ENCODE data around the gene EPOP.

EPOP gene

DNA sequence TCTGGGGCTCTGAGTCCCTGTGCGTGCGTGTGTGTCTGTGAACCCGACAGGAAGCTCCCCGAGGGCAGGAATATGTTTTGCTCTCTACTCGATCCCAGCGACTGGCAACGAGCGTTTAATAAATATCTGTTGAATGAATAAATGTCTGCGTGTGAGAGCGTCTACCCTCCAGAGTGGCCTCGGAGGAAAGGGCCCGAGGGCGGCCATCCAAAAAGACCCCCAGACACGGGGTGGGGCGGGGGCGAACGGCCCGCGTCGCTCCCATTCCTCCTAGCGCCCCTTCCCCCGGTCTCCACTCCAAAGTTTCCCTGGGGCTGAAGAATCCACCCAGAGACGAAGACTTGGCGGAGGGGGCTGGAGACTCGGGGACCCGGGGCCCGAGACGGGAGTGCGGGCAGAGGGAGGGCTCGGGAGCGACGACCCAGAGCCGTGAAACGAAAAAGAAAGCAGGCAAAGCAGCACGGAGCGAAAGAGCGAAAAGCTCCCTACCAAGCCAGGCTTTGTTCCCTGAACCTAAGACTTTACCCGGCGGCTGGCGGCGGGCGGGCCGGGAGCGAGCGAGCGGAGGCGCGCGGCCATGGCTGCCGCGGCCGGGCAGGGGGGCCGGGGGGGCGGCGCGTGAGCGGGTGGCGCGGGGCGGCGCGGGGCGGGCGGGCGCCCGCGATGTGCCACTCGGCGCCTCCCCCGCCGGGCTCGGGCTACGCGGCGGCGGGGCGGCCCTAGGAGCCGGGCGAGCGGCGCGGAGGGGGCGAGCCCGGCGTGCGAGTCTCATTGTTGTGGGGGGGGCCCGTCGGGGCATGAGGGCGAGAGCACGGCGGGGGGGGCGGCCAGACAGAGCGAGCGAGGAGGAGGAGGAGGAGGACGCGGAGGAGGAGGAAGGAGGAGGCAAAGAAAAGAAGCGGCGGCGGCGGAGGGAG, 30.1 kb upstream of the EPOP start, which contains the start of gene MLLT6:
TSS of gene MLLT6 (plus strand) at position 668 of the 917 bp plus-strand sequence. CDS start 360 bp downstream, outside the sequence.
- peak within 1 kb of the TSS; percentile 91 for H3K4me3 ChIP-seq (ENCODE audit: low read length)
- H3K27me3 ChIP-seq (replicated peaks; ENCODE audit: control insufficient read depth, insufficient read depth, low read length) = no peaks in the 10 kb centered on the region
- H3K4me1 ChIP-seq (ENCODE audit: control insufficient read depth, insufficient read depth, low read length) = peaks cover 34% of the 10 kb centered on the region
- peaks cover 13% of the 10 kb centered on the region for H3K36me3 ChIP-seq (ENCODE audit: control insufficient read depth, insufficient read depth, low read length, severe bottlenecking)
- DNase-seq (ENCODE audit: low read depth) = peak; percentile 90
- H3K9ac ChIP-seq (ENCODE audit: low read length) = peak within 1 kb of the TSS; percentile 96
- no peaks in the 10 kb centered on the region for H3K9me3 ChIP-seq (ENCODE audit: control insufficient read depth, low read length)

DNA sequence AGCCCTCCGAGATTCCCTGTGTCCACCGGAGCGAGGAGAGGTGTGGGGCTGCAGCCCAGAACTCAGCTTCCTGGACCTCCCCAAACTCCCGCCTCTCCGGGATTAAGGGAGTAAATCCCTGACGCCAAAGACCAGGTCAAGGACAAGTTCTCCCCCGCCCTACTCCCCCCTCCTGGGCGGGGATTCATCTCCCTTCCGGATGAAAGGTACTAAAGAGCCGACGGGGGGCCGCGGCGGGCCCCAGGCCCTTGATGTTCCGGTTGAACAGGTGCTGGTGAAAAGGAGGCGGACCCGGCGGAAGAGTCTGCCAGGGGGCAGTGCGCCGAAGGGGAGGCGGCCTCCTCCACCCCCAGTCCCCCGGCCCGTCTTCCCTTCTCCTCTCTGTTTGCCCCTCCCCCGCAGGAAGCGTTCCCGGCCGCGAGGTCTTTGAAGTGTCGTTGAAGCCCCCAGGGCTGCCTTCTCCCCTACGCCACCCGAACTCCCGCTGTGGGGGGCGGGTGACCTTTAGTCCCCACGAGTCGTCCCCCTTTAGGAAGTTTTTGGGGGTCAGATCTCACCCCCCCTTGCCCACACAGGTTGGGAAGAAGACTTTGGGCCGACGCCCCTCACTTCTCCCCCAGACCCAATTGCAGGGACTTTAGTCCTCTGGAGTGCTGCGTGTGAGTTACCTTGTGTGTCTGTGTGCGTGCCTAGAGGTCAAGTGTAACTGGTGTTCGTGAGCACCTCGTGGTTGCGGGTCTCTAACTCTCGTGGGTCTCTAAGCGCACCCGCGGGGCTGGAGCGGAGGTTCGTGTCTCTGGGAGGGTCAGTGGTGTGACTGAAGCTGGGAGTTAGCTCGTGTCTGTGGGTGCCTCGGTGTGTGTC, 29.2 kb upstream of the EPOP start:
- H3K9ac ChIP-seq (ENCODE audit: low read length) = peak overlapping the region; percentile 96
- peaks cover 34% of the 10 kb centered on the region for H3K4me1 ChIP-seq (ENCODE audit: control insufficient read depth, insufficient read depth, low read length)
- peak; percentile 48 for DNase-seq (ENCODE audit: low read depth)
- peak overlapping the region; percentile 91 for H3K4me3 ChIP-seq (ENCODE audit: low read length)
- H3K36me3 ChIP-seq (ENCODE audit: control insufficient read depth, insufficient read depth, low read length, severe bottlenecking) = peaks cover 6% of the 10 kb centered on the region
- H3K27me3 ChIP-seq (replicated peaks; ENCODE audit: control insufficient read depth, insufficient read depth, low read length) = no peaks in the 10 kb centered on the region
- no peaks in the 10 kb centered on the region for H3K9me3 ChIP-seq (ENCODE audit: control insufficient read depth, low read length)

DNA sequence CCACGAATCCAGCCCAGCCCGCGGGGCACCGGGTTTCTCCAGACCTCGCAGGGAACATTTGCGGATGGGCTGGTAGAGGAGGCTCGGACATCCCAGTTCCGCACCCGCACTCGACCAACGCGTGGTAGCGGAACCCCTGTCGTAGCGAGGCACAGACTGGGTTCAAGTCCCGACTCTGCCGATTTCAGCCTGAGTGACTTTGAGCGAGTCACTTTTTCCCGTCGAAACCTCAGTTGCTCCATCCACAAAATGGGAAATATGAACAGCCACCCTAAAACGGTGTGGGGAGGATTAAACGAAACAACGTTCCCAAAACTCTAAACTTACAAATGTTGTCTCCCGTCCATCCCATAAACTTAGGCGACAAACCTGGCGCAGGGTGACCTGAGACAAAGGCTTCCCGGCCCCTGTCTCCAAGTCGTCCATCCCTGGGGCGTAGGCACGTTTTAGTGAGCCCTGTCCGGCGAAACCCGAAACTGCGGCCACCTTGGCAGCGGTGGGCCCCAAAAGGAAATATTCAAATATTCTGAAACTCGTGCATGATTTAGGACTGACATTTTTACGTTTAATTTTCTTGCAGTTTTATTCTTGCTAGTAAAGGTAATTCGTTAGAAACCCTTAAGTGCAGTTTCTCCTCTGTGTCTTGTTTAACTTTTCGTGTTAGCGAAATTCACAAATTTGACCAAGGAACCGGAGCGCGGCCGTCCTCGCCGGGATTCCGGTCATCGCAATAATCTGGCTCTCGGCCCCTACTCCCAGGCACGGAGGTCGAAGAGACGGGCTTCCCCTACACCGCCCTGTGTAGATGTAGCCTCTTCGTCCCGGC, 28.4 kb upstream of the EPOP start:
- H3K9me3 ChIP-seq (ENCODE audit: control insufficient read depth, low read length) = no peaks in the 10 kb centered on the region
- H3K4me1 ChIP-seq (ENCODE audit: control insufficient read depth, insufficient read depth, low read length) = peaks cover 34% of the 10 kb centered on the region
- DNase-seq (ENCODE audit: low read depth) = no peak
- peak overlapping the region; percentile 96 for H3K9ac ChIP-seq (ENCODE audit: low read length)
- peak overlapping the region; percentile 91 for H3K4me3 ChIP-seq (ENCODE audit: low read length)
- no peaks in the 10 kb centered on the region for H3K27me3 ChIP-seq (replicated peaks; ENCODE audit: control insufficient read depth, insufficient read depth, low read length)
- H3K36me3 ChIP-seq (ENCODE audit: control insufficient read depth, insufficient read depth, low read length, severe bottlenecking) = peaks cover 6% of the 10 kb centered on the region

DNA sequence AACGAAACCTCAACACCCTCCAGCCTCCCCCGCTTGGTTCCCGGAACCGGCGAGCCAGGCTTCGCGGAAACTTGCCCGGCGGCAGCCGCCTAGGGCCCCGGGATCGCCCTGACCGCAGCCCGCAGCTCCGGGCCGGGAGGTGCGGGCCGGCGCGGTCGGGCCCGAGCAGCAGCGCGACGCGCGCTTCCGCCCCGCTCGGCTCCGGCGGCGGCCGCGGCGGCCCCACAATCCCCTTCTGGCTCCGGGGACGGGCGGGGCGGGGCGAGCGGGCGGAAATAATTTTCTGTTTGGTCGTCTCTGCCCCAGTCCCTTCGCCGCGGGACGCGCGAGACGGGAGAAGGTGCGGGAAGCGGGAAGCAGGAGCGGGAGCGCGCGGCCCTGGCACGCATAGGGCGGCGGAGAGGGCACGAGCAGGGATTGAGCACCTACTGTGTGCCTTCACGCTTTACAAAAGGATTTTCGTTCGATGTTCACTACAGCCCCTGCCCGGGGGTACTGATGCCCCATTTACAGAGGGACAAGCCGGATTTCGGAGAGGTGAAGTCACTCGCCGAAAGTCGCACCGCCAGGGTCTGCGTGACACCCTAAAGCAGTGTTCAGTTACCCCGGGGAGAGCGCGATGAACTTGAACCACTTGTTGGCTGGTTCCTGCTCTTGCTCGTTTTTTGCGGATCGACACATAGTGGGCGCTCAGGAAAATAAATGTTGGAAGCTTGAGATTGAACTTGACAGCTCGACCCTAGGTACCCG, 27.6 kb upstream of the EPOP start:
- peak overlapping the region; percentile 96 for H3K9ac ChIP-seq (ENCODE audit: low read length)
- peaks cover 34% of the 10 kb centered on the region for H3K4me1 ChIP-seq (ENCODE audit: control insufficient read depth, insufficient read depth, low read length)
- peak; percentile 97 for DNase-seq (ENCODE audit: low read depth)
- no peaks in the 10 kb centered on the region for H3K36me3 ChIP-seq (ENCODE audit: control insufficient read depth, insufficient read depth, low read length, severe bottlenecking)
- no peaks in the 10 kb centered on the region for H3K9me3 ChIP-seq (ENCODE audit: control insufficient read depth, low read length)
- H3K4me3 ChIP-seq (ENCODE audit: low read length) = peak overlapping the region; percentile 91
- no peaks in the 10 kb centered on the region for H3K27me3 ChIP-seq (replicated peaks; ENCODE audit: control insufficient read depth, insufficient read depth, low read length)

DNA sequence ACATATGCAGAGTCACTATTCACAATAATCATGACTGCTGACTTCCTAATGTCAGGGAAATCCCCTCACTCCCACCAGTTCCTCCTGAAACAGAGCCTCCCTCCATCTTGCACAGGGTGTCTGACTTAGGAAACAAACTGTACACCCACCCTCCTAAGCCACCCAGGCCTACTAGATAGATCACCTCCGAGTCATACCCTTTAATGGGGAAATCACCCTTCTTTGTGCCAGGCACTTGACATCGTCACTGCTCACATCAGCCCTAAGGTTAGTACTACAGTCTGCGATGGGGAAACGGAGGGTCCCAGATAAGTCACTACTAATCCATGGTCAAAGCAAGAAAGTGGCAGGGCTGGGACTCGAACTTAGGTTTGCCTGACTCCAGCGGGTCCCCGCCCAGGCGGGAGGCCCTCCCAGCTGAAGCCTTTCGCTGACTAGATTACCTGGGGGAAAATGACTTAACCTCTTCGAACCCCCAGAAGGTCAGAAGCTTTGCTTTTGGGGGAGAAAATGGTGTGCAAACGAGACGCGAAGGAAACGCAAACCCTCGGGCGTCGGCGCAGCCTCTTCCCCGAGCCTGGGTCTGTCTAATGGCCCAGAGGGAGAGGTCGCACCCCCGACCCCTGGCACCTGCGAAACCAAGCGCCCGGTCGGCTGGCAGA, 26.9 kb upstream of the EPOP start:
- no peaks in the 10 kb centered on the region for H3K27me3 ChIP-seq (replicated peaks; ENCODE audit: control insufficient read depth, insufficient read depth, low read length)
- no peaks in the 10 kb centered on the region for H3K9me3 ChIP-seq (ENCODE audit: control insufficient read depth, low read length)
- H3K4me3 ChIP-seq (ENCODE audit: low read length) = peak overlapping the region; percentile 91
- DNase-seq (ENCODE audit: low read depth) = peak; percentile 59
- peaks cover 32% of the 10 kb centered on the region for H3K4me1 ChIP-seq (ENCODE audit: control insufficient read depth, insufficient read depth, low read length)
- peak overlapping the region; percentile 96 for H3K9ac ChIP-seq (ENCODE audit: low read length)
- no peaks in the 10 kb centered on the region for H3K36me3 ChIP-seq (ENCODE audit: control insufficient read depth, insufficient read depth, low read length, severe bottlenecking)

DNA sequence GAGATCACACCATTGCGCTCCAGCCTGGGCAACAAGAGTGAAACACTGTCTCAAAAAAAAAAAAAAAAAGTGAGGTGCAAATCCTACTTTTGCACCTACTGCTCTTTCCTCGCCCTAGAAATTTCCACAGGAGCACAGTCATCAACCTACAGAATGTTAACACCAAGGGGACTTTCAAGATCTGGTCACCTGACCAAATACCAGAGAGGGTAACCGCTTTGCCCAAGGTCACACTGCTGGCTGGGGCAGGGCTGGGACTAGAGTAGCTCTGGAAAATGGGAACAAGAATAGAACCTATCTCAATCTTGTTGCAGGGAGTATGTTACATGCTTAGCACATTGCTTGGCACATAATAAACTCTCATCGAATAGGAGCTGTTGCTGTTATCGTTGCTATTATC, 24.0 kb upstream of the EPOP start:
- no peaks in the 10 kb centered on the region for H3K9me3 ChIP-seq (ENCODE audit: control insufficient read depth, low read length)
- no peak overlapping the region for H3K4me3 ChIP-seq (ENCODE audit: low read length)
- no peak for DNase-seq (ENCODE audit: low read depth)
- peaks cover 27% of the 10 kb centered on the region for H3K4me1 ChIP-seq (ENCODE audit: control insufficient read depth, insufficient read depth, low read length)
- H3K36me3 ChIP-seq (ENCODE audit: control insufficient read depth, insufficient read depth, low read length, severe bottlenecking) = no peaks in the 10 kb centered on the region
- no peaks in the 10 kb centered on the region for H3K27me3 ChIP-seq (replicated peaks; ENCODE audit: control insufficient read depth, insufficient read depth, low read length)
- no peak overlapping the region for H3K9ac ChIP-seq (ENCODE audit: low read length)

DNA sequence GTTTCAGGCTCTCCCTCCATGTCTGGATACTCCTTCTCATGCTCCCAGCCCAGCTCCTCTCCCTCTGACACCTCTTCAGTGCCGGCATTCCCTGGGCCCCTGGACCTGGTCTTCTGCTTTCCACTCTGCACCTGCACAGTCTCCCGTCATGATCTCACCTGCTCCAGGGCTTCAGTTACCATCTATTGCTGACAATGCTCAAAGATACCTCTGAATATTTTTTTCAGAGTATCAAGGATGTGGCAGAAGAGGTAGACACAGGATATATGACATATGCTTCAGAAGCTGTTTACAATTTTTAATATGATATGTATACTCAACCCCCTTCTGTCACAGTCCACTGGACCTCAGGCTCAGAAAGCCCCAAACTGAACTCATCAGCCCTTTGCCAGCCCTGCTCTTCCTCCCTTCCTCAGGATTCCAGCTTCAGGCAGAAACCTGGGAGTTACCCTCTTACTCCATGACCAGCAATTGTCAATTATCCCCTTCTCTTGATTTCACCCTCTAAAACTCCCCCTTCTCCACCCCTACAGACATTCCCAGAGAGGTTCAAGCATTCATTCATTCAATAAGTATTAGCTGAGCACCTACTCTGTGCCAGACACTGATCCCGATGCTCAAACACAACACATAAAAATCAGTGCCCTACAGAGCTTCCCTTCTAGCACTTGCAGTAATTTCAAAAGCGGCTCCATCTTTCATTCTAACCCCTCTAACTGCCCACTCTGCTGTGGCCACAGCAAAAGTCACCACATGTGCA, 22.5 kb upstream of the EPOP start:
- Histone ChIP-seq H3K9ac (ENCODE audit: low read length) (no peak overlapping the region), H3K36me3 (ENCODE audit: control insufficient read depth, insufficient read depth, low read length, severe bottlenecking) (no peaks in the 10 kb centered on the region), H3K9me3 (ENCODE audit: control insufficient read depth, low read length) (no peaks in the 10 kb centered on the region), H3K4me3 (ENCODE audit: low read length) (no peak overlapping the region), H3K27me3 (replicated peaks; ENCODE audit: control insufficient read depth, insufficient read depth, low read length) (no peaks in the 10 kb centered on the region), H3K4me1 (ENCODE audit: control insufficient read depth, insufficient read depth, low read length) (peaks cover 19% of the 10 kb centered on the region)
- DNase-seq (ENCODE audit: low read depth) = no peak

DNA sequence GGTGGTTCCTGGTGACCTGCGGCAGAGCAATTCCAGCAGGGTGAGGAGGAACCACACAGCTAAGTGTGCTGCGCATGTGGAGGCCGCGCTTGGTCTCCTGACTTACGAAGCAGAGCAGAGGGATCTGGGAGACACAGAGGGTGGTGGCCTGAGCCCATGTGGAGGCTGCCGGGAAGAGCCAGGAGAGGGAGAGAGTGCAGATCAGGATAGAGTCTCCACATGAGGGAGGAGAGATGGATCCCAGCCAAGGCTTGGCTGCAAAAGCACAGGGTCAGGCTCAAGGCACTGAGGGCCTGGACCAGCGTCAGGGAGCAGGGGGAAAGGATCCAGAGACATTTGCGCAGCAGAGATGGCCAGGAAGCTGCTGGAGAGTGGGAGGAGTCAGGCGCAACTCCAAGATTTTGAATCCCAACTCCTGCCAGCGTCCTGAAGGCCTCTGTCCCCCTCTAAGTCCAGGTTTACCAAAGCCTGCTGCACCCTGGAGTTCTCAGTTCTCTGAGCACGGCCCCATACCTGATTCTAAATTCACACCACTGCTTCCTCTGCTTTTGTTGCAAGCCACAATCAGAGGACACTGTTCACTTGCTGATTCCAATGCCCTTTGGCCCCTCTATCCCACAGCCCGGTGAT, 19.1 kb upstream of the EPOP start:
- no peaks in the 10 kb centered on the region for H3K36me3 ChIP-seq (ENCODE audit: control insufficient read depth, insufficient read depth, low read length, severe bottlenecking)
- H3K27me3 ChIP-seq (replicated peaks; ENCODE audit: control insufficient read depth, insufficient read depth, low read length) = no peaks in the 10 kb centered on the region
- no peak overlapping the region for H3K4me3 ChIP-seq (ENCODE audit: low read length)
- H3K4me1 ChIP-seq (ENCODE audit: control insufficient read depth, insufficient read depth, low read length) = peaks cover 10% of the 10 kb centered on the region
- H3K9me3 ChIP-seq (ENCODE audit: control insufficient read depth, low read length) = no peaks in the 10 kb centered on the region
- H3K9ac ChIP-seq (ENCODE audit: low read length) = peak overlapping the region; percentile 70
- peak; percentile 26 for DNase-seq (ENCODE audit: low read depth)

DNA sequence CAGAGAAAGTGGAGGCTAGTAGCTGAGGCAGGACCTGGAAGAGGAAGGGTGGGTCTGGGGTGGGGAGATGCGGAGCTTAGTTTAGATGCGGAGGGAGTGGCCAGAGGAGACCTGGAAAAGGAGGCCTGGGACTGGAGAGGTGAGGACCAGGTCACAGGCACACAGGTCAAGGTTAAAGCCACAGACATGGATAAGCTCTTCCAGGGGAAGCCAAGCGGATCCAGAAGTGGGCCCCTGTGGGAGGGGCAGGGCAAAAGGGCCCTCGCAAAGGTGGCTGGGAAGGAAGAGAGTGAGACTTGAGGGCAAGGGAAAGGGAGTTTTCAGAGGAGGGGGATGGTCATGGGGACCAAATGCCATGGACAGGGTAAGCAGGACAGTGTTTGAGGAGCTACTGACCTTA, 16.4 kb upstream of the EPOP start:
- Histone ChIP-seq H3K27me3 (replicated peaks; ENCODE audit: control insufficient read depth, insufficient read depth, low read length) (no peaks in the 10 kb centered on the region), H3K9ac (ENCODE audit: low read length) (no peak overlapping the region), H3K4me3 (ENCODE audit: low read length) (no peak overlapping the region), H3K36me3 (ENCODE audit: control insufficient read depth, insufficient read depth, low read length, severe bottlenecking) (no peaks in the 10 kb centered on the region), H3K9me3 (ENCODE audit: control insufficient read depth, low read length) (no peaks in the 10 kb centered on the region), H3K4me1 (ENCODE audit: control insufficient read depth, insufficient read depth, low read length) (peaks cover 10% of the 10 kb centered on the region)
- no peak for DNase-seq (ENCODE audit: low read depth)
